Hepatocyte (in vitro differentiated cells): ENCODE data around the gene STRAP. TPM values are rescaled to one million over a fixed set of nuclear protein-coding genes. Genes with fewer than 3 reads are reported as not detected.

ENCODE experiments used
- DNase-seq: peaks from one replicate; pipeline ENCODE4 v3.0.0-alpha.2; 2016; ENCODE audit warnings: low spot score
- H2AFZ ChIP-seq: fragments of 200-600 bp; sonication (generic); 2 replicates; pipeline ENCODE4 v1.6.0; 2016; ENCODE audit warnings: antibody characterized with exemption, mild to moderate bottlenecking
- H3K27ac ChIP-seq: fragments of 200-600 bp; sonication (generic); 2 replicates; pipeline ENCODE4 v1.5.1; 2016; ENCODE audit warnings: mild to moderate bottlenecking
- H3K27me3 ChIP-seq: fragments of 200-600 bp; sonication (generic); 2 replicates; pipeline ENCODE4 v1.6.1; 2016
- H3K36me3 ChIP-seq: fragments of 200-600 bp; sonication (generic); replicated peaks from 2 replicates; pipeline ENCODE4 v1.5.1; 2016; ENCODE audit warnings: low read depth; ENCODE audit not compliant: insufficient read depth
- H3K4me1 ChIP-seq: fragments of 200-600 bp; sonication (generic); 2 replicates; pipeline ENCODE4 v1.5.1; 2016; ENCODE audit warnings: mild to moderate bottlenecking, moderate library complexity; ENCODE audit not compliant: insufficient read depth
- H3K4me2 ChIP-seq: fragments of 200-600 bp; sonication (generic); 2 replicates; pipeline ENCODE4 v1.6.0; 2016
- H3K4me3 ChIP-seq: fragments of 200-600 bp; sonication (generic); 2 replicates; pipeline ENCODE4 v1.5.1; 2016; ENCODE audit warnings: mild to moderate bottlenecking
- H3K79me2 ChIP-seq: fragments of 200-600 bp; sonication (generic); 2 replicates; pipeline ENCODE4 v1.6.0; 2017; ENCODE audit warnings: mild to moderate bottlenecking
- H3K9me2 ChIP-seq: fragments of 200-600 bp; sonication (generic); replicated peaks from 2 replicates; pipeline ENCODE4 v1.6.0; 2017; ENCODE audit warnings: mild to moderate bottlenecking; ENCODE audit not compliant: insufficient read depth
- H3K9me3 ChIP-seq: fragments of 200-600 bp; sonication (generic); 2 replicates; pipeline ENCODE4 v1.5.1; 2016; ENCODE audit warnings: low read depth, mild to moderate bottlenecking
- H4K20me1 ChIP-seq: fragments of 200-600 bp; sonication (generic); 2 replicates; pipeline ENCODE4 v1.6.0; 2016; ENCODE audit warnings: mild to moderate bottlenecking; ENCODE audit not compliant: insufficient read depth, poor library complexity, severe bottlenecking
- EZH2 ChIP-seq: fragments of 200-600 bp; sonication (generic); IDR thresholded peaks from 2 replicates; pipeline ENCODE4 v1.6.1; 2016; ENCODE audit warnings: antibody characterized with exemption, mild to moderate bottlenecking, borderline replicate concordance
- EZH2phosphoT487 ChIP-seq: fragments of 200-600 bp; sonication (generic); IDR thresholded peaks from one replicate; pipeline ENCODE4 v1.6.1; 2018; ENCODE audit warnings: antibody characterized with exemption, mild to moderate bottlenecking, low read depth, moderate library complexity; ENCODE audit not compliant: unreplicated experiment, severe bottlenecking
- WGBS: methylation state at CpG from one replicate; pipeline ENCODE4 v1.1.6; 2016; ENCODE audit warnings: low lambda C conversion rate; ENCODE audit errors: missing lambda C conversion rate; 5-methylcytosine and 5-hydroxymethylcytosine counted together
- polyA plus RNA-seq: library from polyadenylated mRNA; unstranded; fragments of >200 nt; fragmentation: Nextera tagmentation; extraction: Ambion mirVana; gene quantifications from 2 replicates; pipeline ENCODE4 v1.2.1, GENCODE V29; 2016
- total RNA-seq: library from RNA; depleted of rRNA; stranded (reverse); fragments of >200 nt; gene quantifications from 2 replicates; pipeline ENCODE4 v1.2.3, GENCODE V29; 2014
- TF ChIP-seq, protein P1 (sequence below): fragments of 200-600 bp; sonication (generic); IDR thresholded peaks from 2 replicates; pipeline ENCODE4 v1.5.1; 2016; ENCODE audit warnings: antibody characterized with exemption, mild to moderate bottlenecking; ENCODE audit not compliant: poor library complexity

STRAP gene
- total and polyA plus RNA-seq, 2 experiments from 2014 or later, result 154 to 202 TPM

DNA sequence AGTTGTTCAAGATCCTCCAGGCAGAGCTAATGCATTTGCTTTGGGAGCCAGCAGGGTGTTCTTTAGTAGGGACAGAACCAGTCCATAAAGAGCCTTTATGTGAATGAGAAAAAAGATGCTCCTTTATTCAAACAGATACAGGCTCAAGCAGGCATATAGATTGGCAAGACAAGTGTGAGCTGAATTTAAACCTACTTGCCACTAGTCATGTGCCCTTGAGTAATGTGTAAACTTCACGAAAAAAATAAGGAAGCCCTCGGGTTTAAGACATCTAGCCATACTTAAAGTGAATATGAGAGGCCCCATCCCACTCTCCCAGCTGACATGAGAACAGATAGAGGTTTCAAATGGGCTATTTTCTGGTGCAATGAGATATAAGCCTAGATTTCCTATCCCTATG lies 43.1 kb upstream of the STRAP start:
- no peaks in the 10 kb centered on the region for H4K20me1 ChIP-seq
- no peaks in the 10 kb centered on the region for H3K36me3 ChIP-seq
- no peaks in the 10 kb centered on the region for H3K27me3 ChIP-seq
- DNase-seq, result no peak
- 82% methylated on average over 2 of the region's 2 CpGs for whole genome bisulfite sequencing
- H2AFZ ChIP-seq, result no peak overlapping the region
- H3K27ac ChIP-seq, result no peak overlapping the region
- no peak overlapping the region for H3K4me3 ChIP-seq
- no peaks in the 10 kb centered on the region for H3K4me1 ChIP-seq
- no peak overlapping the region for H3K4me2 ChIP-seq
- H3K9me2 ChIP-seq, result no peaks in the 10 kb centered on the region
- TF ChIP-seq EZH2phosphoT487, result no peak
- no peak for TF ChIP-seq EZH2
- TF ChIP-seq, protein P1, sequence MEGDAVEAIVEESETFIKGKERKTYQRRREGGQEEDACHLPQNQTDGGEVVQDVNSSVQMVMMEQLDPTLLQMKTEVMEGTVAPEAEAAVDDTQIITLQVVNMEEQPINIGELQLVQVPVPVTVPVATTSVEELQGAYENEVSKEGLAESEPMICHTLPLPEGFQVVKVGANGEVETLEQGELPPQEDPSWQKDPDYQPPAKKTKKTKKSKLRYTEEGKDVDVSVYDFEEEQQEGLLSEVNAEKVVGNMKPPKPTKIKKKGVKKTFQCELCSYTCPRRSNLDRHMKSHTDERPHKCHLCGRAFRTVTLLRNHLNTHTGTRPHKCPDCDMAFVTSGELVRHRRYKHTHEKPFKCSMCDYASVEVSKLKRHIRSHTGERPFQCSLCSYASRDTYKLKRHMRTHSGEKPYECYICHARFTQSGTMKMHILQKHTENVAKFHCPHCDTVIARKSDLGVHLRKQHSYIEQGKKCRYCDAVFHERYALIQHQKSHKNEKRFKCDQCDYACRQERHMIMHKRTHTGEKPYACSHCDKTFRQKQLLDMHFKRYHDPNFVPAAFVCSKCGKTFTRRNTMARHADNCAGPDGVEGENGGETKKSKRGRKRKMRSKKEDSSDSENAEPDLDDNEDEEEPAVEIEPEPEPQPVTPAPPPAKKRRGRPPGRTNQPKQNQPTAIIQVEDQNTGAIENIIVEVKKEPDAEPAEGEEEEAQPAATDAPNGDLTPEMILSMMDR, result no peak
- no peaks in the 10 kb centered on the region for H3K9me3 ChIP-seq
- no peaks in the 10 kb centered on the region for H3K79me2 ChIP-seq

- no peaks in the 10 kb centered on the region for H3K9me3 ChIP-seq
- TF ChIP-seq EZH2phosphoT487 (no peak), EZH2 (no peak)
- TF ChIP-seq, protein P1, result no peak
- no peak for DNase-seq
- H3K4me1 ChIP-seq, result no peaks in the 10 kb centered on the region
- H3K4me3 ChIP-seq, result no peak overlapping the region
- H3K27me3 ChIP-seq, result no peaks in the 10 kb centered on the region
- H3K79me2 ChIP-seq, result no peaks in the 10 kb centered on the region
- no peak overlapping the region for H2AFZ ChIP-seq
- no peaks in the 10 kb centered on the region for H4K20me1 ChIP-seq
- no peaks in the 10 kb centered on the region for H3K9me2 ChIP-seq
- no peaks in the 10 kb centered on the region for H3K36me3 ChIP-seq
- H3K27ac ChIP-seq, result no peak overlapping the region
- no peak overlapping the region for H3K4me2 ChIP-seq
These were observed 42.5 kb upstream of the STRAP start for GRCh38 chr12:15839682-15840081.

- Histone ChIP-seq H3K9me2 (no peaks in the 10 kb centered on the region), H3K79me2 (no peaks in the 10 kb centered on the region), H2AFZ (no peak overlapping the region), H3K36me3 (no peaks in the 10 kb centered on the region), H3K9me3 (no peaks in the 10 kb centered on the region), H3K4me1 (no peaks in the 10 kb centered on the region), H4K20me1 (no peaks in the 10 kb centered on the region), H3K4me3 (no peak overlapping the region), H3K4me2 (no peak overlapping the region), H3K27me3 (no peaks in the 10 kb centered on the region), H3K27ac (no peak overlapping the region)
- no peak for DNase-seq
- TF ChIP-seq EZH2, result no peak
- TF ChIP-seq, protein P1, result no peak
- TF ChIP-seq EZH2phosphoT487, result no peak
- WGBS, result 96% methylated on average over 3 of the region's 3 CpGs
These were observed 40.1 kb upstream of the STRAP start for GRCh38 chr12:15842108-15842507.

DNA sequence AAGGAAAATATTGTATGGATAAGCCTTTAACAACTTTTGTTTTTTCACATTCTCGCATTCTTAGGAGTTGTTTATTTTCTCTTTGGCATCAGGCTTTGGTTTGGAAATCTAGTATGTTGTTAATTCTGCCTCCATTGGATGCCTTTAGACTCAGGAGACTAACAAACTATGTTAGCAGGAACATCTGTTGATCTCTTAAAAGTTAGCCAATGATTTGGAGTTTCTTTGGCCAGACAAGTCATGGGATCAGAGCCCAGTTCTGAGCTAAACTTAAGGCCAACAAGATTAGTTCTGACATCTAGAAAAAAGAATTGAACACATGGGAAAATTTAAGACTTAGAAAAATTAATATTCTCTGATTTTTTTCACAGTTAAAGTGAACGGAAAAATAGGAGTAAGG lies 35.3 kb upstream of the STRAP start:
- 67% methylated on average over 2 of the region's 2 CpGs for WGBS
- Histone ChIP-seq H2AFZ (no peak overlapping the region), H3K4me2 (no peak overlapping the region), H3K79me2 (no peaks in the 10 kb centered on the region), H3K4me1 (peaks cover 4% of the 10 kb centered on the region), H3K36me3 (no peaks in the 10 kb centered on the region), H3K27ac (no peak overlapping the region), H3K9me2 (no peaks in the 10 kb centered on the region), H4K20me1 (no peaks in the 10 kb centered on the region), H3K4me3 (no peak overlapping the region), H3K27me3 (no peaks in the 10 kb centered on the region), H3K9me3 (no peaks in the 10 kb centered on the region)
- no peak for TF ChIP-seq EZH2phosphoT487
- TF ChIP-seq, protein P1, result no peak
- no peak for TF ChIP-seq EZH2
- DNase-seq, result peak; percentile 9
